ENCODE data around the gene COBLL1.

- TF ChIP-seq CTCF (tag by site-specific recombination; IDR thresholded peaks at IDR 0.05) (no peak), PBX3 (CRISPR knock-in tag; IDR thresholded peaks at IDR 0.05) (no peak), ZNF362 (tag by site-specific recombination; IDR thresholded peaks at IDR 0.05) (no peak), MEIS1 (CRISPR knock-in tag; IDR thresholded peaks at IDR 0.05; ENCODE audit: borderline replicate concordance) (no peak), ZBTB20 (tag by site-specific recombination; IDR thresholded peaks at IDR 0.05) (no peak), ZNF510 (tag by site-specific recombination; IDR thresholded peaks at IDR 0.05; ENCODE audit: insufficient replicate concordance) (no peak)
Observed at GRCh38 chr2:164657129-164657528, 184.5 kb downstream of the COBLL1 start.

Data from HEK293 (cell line).